Measurements from ENCODE around the gene C16orf90.

The C16orf90 gene

GRCh38 chr16:3520841-3521240 is 25.6 kb upstream of the C16orf90 start:
- CTCF ChIA-PET, result no interaction called here
- no peak for DNase-seq
- H3K36me3 Mint-ChIP-seq, result peaks cover 58% of the 10 kb centered on the region
- H3K4me3 Mint-ChIP-seq, result no peak overlapping the region
- H3K27me3 Mint-ChIP-seq, result no peaks in the 10 kb centered on the region
- no peaks in the 10 kb centered on the region for H3K9me3 Mint-ChIP-seq
- H3K4me1 Mint-ChIP-seq, result peaks cover 22% of the 10 kb centered on the region
- H3K27ac Mint-ChIP-seq, result peak overlapping the region; percentile 11

DNA sequence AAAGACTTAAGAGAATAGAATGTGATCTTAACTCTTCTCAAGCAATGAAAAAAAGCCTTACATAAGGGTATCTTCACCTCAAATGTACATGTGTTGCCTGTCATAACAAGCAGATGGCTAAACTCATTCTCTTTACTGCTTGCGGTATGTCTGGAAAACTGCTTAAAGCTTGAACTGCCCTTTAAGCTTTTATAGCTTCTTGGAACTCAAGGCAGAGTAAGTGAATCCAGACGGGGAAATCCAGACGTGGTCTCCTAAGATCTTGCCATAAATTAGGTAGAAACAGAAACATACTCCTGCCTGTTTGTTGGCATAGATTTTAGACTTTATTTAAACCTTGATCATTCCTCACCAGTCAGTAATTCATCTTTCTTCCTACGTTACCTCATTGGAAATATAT is 25.1 kb upstream of the C16orf90 start:
- no peak for DNase-seq
- peaks cover 21% of the 10 kb centered on the region for H3K4me1 Mint-ChIP-seq
- H3K27me3 Mint-ChIP-seq, result no peaks in the 10 kb centered on the region
- H3K36me3 Mint-ChIP-seq, result peaks cover 59% of the 10 kb centered on the region
- no peaks in the 10 kb centered on the region for H3K9me3 Mint-ChIP-seq
- no peak overlapping the region for H3K4me3 Mint-ChIP-seq
- CTCF ChIA-PET, result no interaction called here
- H3K27ac Mint-ChIP-seq, result no peak overlapping the region

GRCh38 chr16:3519581-3519980 is 24.3 kb upstream of the C16orf90 start:
- Mint-ChIP-seq H3K36me3 (peaks cover 58% of the 10 kb centered on the region), H3K4me3 (no peak overlapping the region), H3K27me3 (no peaks in the 10 kb centered on the region), H3K4me1 (peaks cover 21% of the 10 kb centered on the region), H3K9me3 (no peaks in the 10 kb centered on the region), H3K27ac (no peak overlapping the region)
- CTCF ChIA-PET, result no interaction called here
- DNase-seq, result no peak

DNA sequence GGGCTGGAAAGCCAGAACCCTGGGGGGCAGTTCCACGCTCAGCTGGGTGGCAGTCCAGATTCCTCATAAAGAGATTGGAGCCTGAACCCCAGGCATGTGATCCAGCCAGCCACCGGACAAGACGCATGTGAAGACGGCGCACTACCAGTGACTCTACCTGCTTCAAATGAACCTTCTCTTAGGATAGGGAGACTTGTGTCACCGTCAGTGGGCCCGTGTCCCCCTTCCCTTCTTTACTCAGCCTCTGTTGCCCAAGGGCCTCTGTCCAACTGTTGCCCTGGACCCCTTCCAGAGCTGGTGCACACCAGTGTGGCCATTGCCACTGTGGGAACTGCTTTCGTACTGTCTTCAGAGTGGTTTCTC is 23.7 kb upstream of the C16orf90 start:
- no peaks in the 10 kb centered on the region for H3K9me3 Mint-ChIP-seq
- no peak overlapping the region for H3K27ac Mint-ChIP-seq
- H3K36me3 Mint-ChIP-seq, result peaks cover 62% of the 10 kb centered on the region
- no peak for DNase-seq
- H3K27me3 Mint-ChIP-seq, result no peaks in the 10 kb centered on the region
- peaks cover 21% of the 10 kb centered on the region for H3K4me1 Mint-ChIP-seq
- CTCF ChIA-PET, result no interaction called here
- no peak overlapping the region for H3K4me3 Mint-ChIP-seq

GRCh38 chr16:3518292-3518985 is 23.1 kb upstream of the C16orf90 start:
- peaks cover 63% of the 10 kb centered on the region for H3K36me3 Mint-ChIP-seq
- CTCF ChIA-PET, result interaction anchor here (1.0 kb wide), 1 partner anchor 9 kb away, joined by 3 read pairs; no protein-coding TSS in a partner anchor
- H3K9me3 Mint-ChIP-seq, result no peaks in the 10 kb centered on the region
- peaks cover 26% of the 10 kb centered on the region for H3K4me1 Mint-ChIP-seq
- no peak overlapping the region for H3K27ac Mint-ChIP-seq
- H3K4me3 Mint-ChIP-seq, result no peak overlapping the region
- no peak for DNase-seq
- no peaks in the 10 kb centered on the region for H3K27me3 Mint-ChIP-seq

GRCh38 chr16:3515897-3516296 is 20.6 kb upstream of the C16orf90 start:
- H3K4me3 Mint-ChIP-seq, result no peak overlapping the region
- H3K9me3 Mint-ChIP-seq, result no peaks in the 10 kb centered on the region
- no peak overlapping the region for H3K27ac Mint-ChIP-seq
- DNase-seq, result no peak
- peaks cover 71% of the 10 kb centered on the region for H3K36me3 Mint-ChIP-seq
- H3K27me3 Mint-ChIP-seq, result no peaks in the 10 kb centered on the region
- CTCF ChIA-PET, result no interaction called here
- peaks cover 38% of the 10 kb centered on the region for H3K4me1 Mint-ChIP-seq

DNA sequence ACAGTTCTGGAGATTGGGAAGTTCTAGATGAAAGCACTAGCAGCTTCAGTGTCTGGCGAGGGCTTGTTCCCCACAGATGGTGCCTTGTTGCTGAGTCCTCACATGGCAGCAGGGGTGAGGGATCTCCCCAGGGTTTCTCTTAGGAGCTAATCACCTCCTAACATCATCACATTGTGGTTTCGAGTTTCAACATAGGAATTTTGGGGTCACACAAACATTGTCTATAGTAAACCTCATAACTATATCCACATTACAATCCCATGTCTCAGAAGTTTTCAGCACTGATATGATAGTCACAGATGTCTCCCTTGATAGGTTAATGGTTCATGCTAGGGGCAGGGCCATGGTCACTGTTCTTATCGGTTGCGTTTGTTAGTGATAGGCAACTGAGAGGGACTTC is 19.3 kb upstream of the C16orf90 start:
- peaks cover 44% of the 10 kb centered on the region for H3K4me1 Mint-ChIP-seq
- no peak for DNase-seq
- no peak overlapping the region for H3K27ac Mint-ChIP-seq
- H3K4me3 Mint-ChIP-seq, result no peak overlapping the region
- H3K36me3 Mint-ChIP-seq, result peaks cover 69% of the 10 kb centered on the region
- H3K27me3 Mint-ChIP-seq, result no peaks in the 10 kb centered on the region
- no peaks in the 10 kb centered on the region for H3K9me3 Mint-ChIP-seq
- CTCF ChIA-PET, result interaction anchor here (1.4 kb wide), 1 partner anchor 9 kb away, joined by 3 read pairs; no protein-coding TSS in a partner anchor

GRCh38 chr16:3513892-3514583 is 18.7 kb upstream of the C16orf90 start:
- Mint-ChIP-seq H3K36me3 (peaks cover 69% of the 10 kb centered on the region), H3K9me3 (no peaks in the 10 kb centered on the region), H3K4me3 (no peak overlapping the region), H3K27ac (no peak overlapping the region), H3K27me3 (no peaks in the 10 kb centered on the region), H3K4me1 (peaks cover 46% of the 10 kb centered on the region)
- DNase-seq, result no peak
- CTCF ChIA-PET, result interaction anchor here (1.4 kb wide), 1 partner anchor 10 kb away, joined by 3 read pairs; no protein-coding TSS in a partner anchor

DNA sequence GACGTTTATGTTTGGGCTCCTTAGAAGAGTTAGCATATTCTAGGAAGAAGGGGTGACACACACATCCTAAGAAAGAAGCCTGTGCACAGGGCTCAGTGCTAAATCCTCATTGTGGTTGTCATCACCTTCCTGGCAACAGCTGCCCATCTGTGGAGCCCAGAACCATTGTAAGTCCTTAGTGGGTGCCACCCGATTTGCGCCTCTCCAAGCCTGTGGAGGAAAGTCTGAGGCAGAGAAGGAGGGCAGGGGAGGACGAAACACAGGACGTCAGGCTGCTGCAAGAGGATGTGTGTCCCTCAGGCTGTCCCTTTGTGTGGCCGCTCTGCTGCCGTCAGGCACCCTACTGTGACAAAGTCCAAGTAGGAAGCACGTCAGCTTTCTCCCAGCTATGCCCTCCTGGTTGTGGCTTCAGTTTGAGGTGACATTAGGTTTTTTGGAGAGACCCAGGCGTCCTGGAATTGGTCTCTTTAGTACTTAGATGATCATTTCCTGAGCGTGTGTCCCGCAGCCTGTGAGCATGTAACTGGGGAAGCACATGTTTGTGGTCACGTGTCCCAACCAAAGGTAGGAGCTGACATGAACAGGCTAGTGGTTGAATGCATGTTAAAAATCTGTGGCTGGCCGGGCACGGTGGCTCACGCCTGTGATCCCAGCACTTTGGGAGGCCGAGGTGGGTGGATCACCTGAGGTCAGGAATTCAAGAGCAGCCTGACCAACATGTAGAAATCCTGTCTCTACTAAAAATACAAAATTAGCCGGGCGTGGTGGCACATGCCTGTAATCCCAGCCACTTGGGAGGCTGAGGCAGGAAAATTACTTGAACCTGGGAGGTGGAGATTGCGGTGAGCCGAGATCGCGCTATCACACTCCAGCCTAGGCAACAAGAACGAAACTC is 16.2 kb upstream of the C16orf90 start:
- CTCF ChIA-PET, result interaction anchor here (3.1 kb wide), 1 partner anchor 15 kb away, joined by 13 read pairs; no protein-coding TSS in a partner anchor
- no peaks in the 10 kb centered on the region for H3K9me3 Mint-ChIP-seq
- peak; percentile 18 for DNase-seq
- H3K4me3 Mint-ChIP-seq, result no peak overlapping the region
- H3K27me3 Mint-ChIP-seq, result no peaks in the 10 kb centered on the region
- H3K36me3 Mint-ChIP-seq, result peaks cover 73% of the 10 kb centered on the region
- peak overlapping the region; percentile 88 for H3K27ac Mint-ChIP-seq
- peaks cover 50% of the 10 kb centered on the region for H3K4me1 Mint-ChIP-seq

DNA sequence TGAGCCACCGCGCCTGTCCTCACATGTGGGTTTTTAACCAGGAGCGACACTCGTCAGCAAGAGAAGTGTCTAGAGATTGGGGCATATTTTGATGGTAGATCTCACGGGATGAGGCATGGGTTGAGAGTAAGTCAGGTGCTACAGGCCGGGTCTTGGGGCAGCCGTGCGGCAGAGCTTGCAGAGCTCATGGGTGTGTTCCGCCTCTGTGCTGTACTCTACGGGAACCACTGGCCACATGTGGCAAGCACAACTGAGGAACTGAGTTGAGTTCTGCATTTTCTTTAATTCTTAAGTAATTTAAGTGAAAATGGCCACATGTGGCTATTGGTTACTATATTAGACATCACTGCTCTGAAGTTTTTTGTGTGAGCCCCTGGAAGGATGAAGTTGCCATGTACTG is 15.1 kb upstream of the C16orf90 start:
- H3K4me3 Mint-ChIP-seq, result no peak overlapping the region
- H3K9me3 Mint-ChIP-seq, result no peaks in the 10 kb centered on the region
- CTCF ChIA-PET, result interaction anchor here (1.1 to 3.1 kb wide), 3 partner anchors 8 to 116 kb away, joined by 3 to 13 read pairs (median 3); no protein-coding TSS in a partner anchor
- H3K36me3 Mint-ChIP-seq, result peaks cover 76% of the 10 kb centered on the region
- DNase-seq, result peak; percentile 9
- peak overlapping the region; percentile 88 for H3K27ac Mint-ChIP-seq
- no peaks in the 10 kb centered on the region for H3K27me3 Mint-ChIP-seq
- H3K4me1 Mint-ChIP-seq, result peaks cover 59% of the 10 kb centered on the region

DNA sequence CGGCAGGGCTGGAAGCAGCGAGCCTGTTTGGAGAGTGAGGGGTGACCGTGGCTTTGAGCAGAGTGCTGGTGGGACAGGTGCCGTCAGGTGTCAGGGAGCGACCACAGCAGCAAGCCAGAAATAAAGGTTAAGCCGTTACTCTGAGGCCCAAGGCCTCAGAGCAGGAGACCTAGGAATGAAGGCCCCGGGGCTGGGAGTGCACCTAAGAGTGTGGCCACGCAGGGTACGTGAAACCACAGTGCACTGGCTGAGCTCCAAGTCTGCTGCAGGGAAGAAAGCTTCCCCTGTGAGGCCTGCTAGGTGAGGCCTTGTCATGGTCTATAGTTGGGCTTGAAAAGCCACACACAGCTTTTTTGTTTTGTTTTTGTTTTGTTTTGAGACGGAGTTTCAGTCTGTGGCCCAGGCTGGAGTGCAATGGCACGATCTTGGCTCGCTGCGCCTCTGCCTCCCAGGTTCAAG is 14.2 kb upstream of the C16orf90 start:
- H3K36me3 Mint-ChIP-seq, result peaks cover 75% of the 10 kb centered on the region
- H3K27me3 Mint-ChIP-seq, result no peaks in the 10 kb centered on the region
- DNase-seq, result peak; percentile 87
- peaks cover 66% of the 10 kb centered on the region for H3K4me1 Mint-ChIP-seq
- peak overlapping the region; percentile 88 for H3K27ac Mint-ChIP-seq
- H3K4me3 Mint-ChIP-seq, result peak overlapping the region; percentile 37
- CTCF ChIA-PET, result interaction anchor here (1.1 to 1.2 kb wide), 2 partner anchors 9 to 117 kb away, joined by 3 read pairs; no protein-coding TSS in a partner anchor
- H3K9me3 Mint-ChIP-seq, result no peaks in the 10 kb centered on the region

DNA sequence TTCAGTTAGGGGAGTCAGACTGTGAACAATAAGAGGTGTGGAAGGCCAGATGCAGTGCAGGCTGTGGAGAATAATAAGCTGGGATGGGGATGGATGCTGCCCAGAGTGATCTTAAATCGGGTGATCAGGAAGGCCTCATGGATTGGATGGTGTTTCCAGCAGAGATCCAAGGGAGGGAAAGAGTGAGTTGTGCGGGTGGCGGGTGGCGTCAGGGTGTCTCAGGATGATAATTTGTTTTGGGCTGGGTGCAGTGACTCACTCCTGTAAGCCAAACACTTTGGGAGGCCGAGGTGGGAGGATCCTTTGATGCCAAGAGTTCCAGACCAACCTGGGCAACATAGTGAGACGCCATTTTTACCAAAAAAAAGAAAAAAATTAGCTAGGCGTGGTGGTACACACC is 13.4 kb upstream of the C16orf90 start:
- peak; percentile 18 for DNase-seq
- CTCF ChIA-PET, result interaction anchor here (0.5 kb wide), 1 partner anchor 141 kb away, joined by 4 read pairs; no protein-coding TSS in a partner anchor
- Mint-ChIP-seq H3K36me3 (peaks cover 70% of the 10 kb centered on the region), H3K4me1 (peaks cover 71% of the 10 kb centered on the region), H3K27me3 (no peaks in the 10 kb centered on the region), H3K4me3 (peak overlapping the region; percentile 3), H3K27ac (peak overlapping the region; percentile 88), H3K9me3 (no peaks in the 10 kb centered on the region)

- H3K27ac Mint-ChIP-seq, result peak overlapping the region; percentile 99
- peaks cover 30% of the 10 kb centered on the region for H3K36me3 Mint-ChIP-seq
- H3K27me3 Mint-ChIP-seq, result peaks cover 11% of the 10 kb centered on the region
- H3K4me3 Mint-ChIP-seq, result peak overlapping the region; percentile 96
- H3K4me1 Mint-ChIP-seq, result peaks cover 80% of the 10 kb centered on the region
- peak; percentile 85 for DNase-seq
- CTCF ChIA-PET, result interaction anchor here (1.8 kb wide), 1 partner anchor 23 kb away, joined by 3 read pairs; no protein-coding TSS in a partner anchor
- peaks cover 3% of the 10 kb centered on the region for H3K9me3 Mint-ChIP-seq
These were observed 8.2 kb upstream of the C16orf90 start for GRCh38 chr16:3503523-3503922.
